WTC11 (cell line): ENCODE results near the gene ARHGAP23.

Experiments
- ARID4B ChIP-seq: sonication (generic); formaldehyde crosslinking; IDR thresholded peaks from 2 replicates; pipeline ENCODE4 v1.8.0; 2023; ENCODE audit warnings: missing genetic modification reagents, mild to moderate bottlenecking, borderline replicate concordance
- ATF1 ChIP-seq: sonication (generic); formaldehyde crosslinking; IDR thresholded peaks from 2 replicates; pipeline ENCODE4 v1.8.1; 2023; ENCODE audit warnings: mild to moderate bottlenecking, moderate library complexity, missing genetic modification reagents
- CTCF ChIP-seq: fragments of 200-600 bp; IDR thresholded peaks from 2 replicates; pipeline ENCODE4 v1.8.0; 2022; ENCODE audit warnings: antibody characterized with exemption
- ELF4 ChIP-seq: sonication (generic); formaldehyde crosslinking; IDR thresholded peaks from 2 replicates; pipeline ENCODE4 v1.8.1; 2022; ENCODE audit warnings: low read depth, mild to moderate bottlenecking, moderate library complexity, missing genetic modification reagents
- ETV6 ChIP-seq: sonication (generic); formaldehyde crosslinking; IDR thresholded peaks from 2 replicates; pipeline ENCODE4 v1.8.1; 2022; ENCODE audit warnings: mild to moderate bottlenecking, missing genetic modification reagents
- FOXP4 ChIP-seq: sonication (generic); formaldehyde crosslinking; IDR thresholded peaks from 2 replicates; pipeline ENCODE4 v1.8.0; 2022; ENCODE audit warnings: mild to moderate bottlenecking, missing genetic modification reagents
- IRF2 ChIP-seq: sonication (generic); formaldehyde crosslinking; IDR thresholded peaks from 2 replicates; pipeline ENCODE4 v1.8.0; 2022; ENCODE audit warnings: low read depth, missing genetic modification reagents, borderline replicate concordance
- MAX ChIP-seq: sonication (generic); formaldehyde crosslinking; IDR thresholded peaks from 2 replicates; pipeline ENCODE4 v1.8.0; 2022; ENCODE audit warnings: mild to moderate bottlenecking, missing genetic modification reagents
- NFYB ChIP-seq: sonication (generic); formaldehyde crosslinking; conservative IDR thresholded peaks from 2 replicates; pipeline ENCODE4 v1.8.0; 2022; ENCODE audit warnings: low read depth, missing genetic modification reagents
- TCF7 ChIP-seq: sonication (generic); formaldehyde crosslinking; IDR thresholded peaks from 2 replicates; pipeline ENCODE4 v1.8.0; 2022; ENCODE audit warnings: mild to moderate bottlenecking, low read depth, missing genetic modification reagents, moderate library complexity
- USF1 ChIP-seq: sonication (generic); formaldehyde crosslinking; IDR thresholded peaks from 2 replicates; pipeline ENCODE4 v1.8.0; 2022; ENCODE audit warnings: mild to moderate bottlenecking, missing genetic modification reagents
- USF2 ChIP-seq: sonication (generic); formaldehyde crosslinking; IDR thresholded peaks from 2 replicates; pipeline ENCODE4 v1.8.1; 2023; ENCODE audit warnings: mild to moderate bottlenecking, missing genetic modification reagents, moderate library complexity
- ZNF263 ChIP-seq: sonication (generic); formaldehyde crosslinking; IDR thresholded peaks from 2 replicates; pipeline ENCODE4 v1.8.1; 2022; ENCODE audit warnings: low read depth, mild to moderate bottlenecking, moderate library complexity, missing genetic modification reagents

- TF ChIP-seq TCF7 (CRISPR knock-in tag) (no peak), IRF2 (CRISPR knock-in tag) (no peak), CTCF (no peak), ELF4 (CRISPR knock-in tag) (no peak), USF2 (CRISPR knock-in tag) (no peak), NFYB (CRISPR knock-in tag) (no peak), ATF1 (CRISPR knock-in tag) (no peak), MAX (CRISPR knock-in tag) (no peak), FOXP4 (CRISPR knock-in tag) (no peak), ETV6 (CRISPR knock-in tag) (no peak), ARID4B (CRISPR knock-in tag) (no peak; the same call in 1 of the 2 replicates), USF1 (CRISPR knock-in tag) (no peak), ZNF263 (CRISPR knock-in tag) (no peak)
Measured at GRCh38 chr17:38428112-38428642, at the start of gene ARHGAP23.
